Pancreas (tissue), 10 donors: ENCODE data around the gene RTL5. TPM values are rescaled to one million over a fixed set of nuclear protein-coding genes. Genes with fewer than 3 reads are reported as not detected.

Source experiments
- ATAC-seq, 4 donors: fragments of 200-7000 bp; cut with Tn5 transposase; one replicate each; pipeline versions ENCODE4 v1.8.0 to v1.9.1; 2020; ENCODE audit warnings: mild to moderate bottlenecking in 4 of 4, moderate library complexity in 4 of 4
- DNase-seq, 6 donors: peaks; one replicate each; pipeline ENCODE4 v3.0.0-alpha.2; 2020
- FAIRE-seq: peaks from 2 replicates; lab custom pipeline; 2012; peaks lifted over from hg19 to GRCh38; lab: Jason Lieb, UNC
- H3K27ac ChIP-seq, 4 donors: fragments of 200-600 bp; sonication (generic); 1 replicate in 3 of 4; 2 replicates in 1 of 4; pipeline versions ENCODE4 v1.5.0 to v1.8.0; 2020
- H3K27me3 ChIP-seq, 4 donors: fragments of 200-600 bp; one replicate each; pipeline ENCODE4 v1.8.0; 2021
- H3K36me3 ChIP-seq, 3 donors: fragments of 200-600 bp; sonication (generic) in 1 of 3; one replicate each; pipeline versions ENCODE4 v1.5.0 to v1.8.0; 2020 to 2021
- H3K4me1 ChIP-seq, 3 donors: fragments of 200-600 bp; one replicate each; pipeline ENCODE4 v1.8.0; 2021
- H3K4me3 ChIP-seq, 4 donors: fragments of 200-600 bp; sonication (generic) in 2 of 4; one replicate each; pipeline versions ENCODE4 v1.5.0 to v1.8.0; 2020 to 2021
- H3K9me3 ChIP-seq, 4 donors: fragments of 200-600 bp; one replicate each; pipeline ENCODE4 v1.8.0; 2021
- WGBS, 2 donors: extraction: QIAGEN DNeasy Blood & Tissue Kit; methylation state at CpG; one replicate each; pipeline ENCODE4 v1.1.7; 2013; 5-methylcytosine and 5-hydroxymethylcytosine counted together
- intact Hi-C, 3 donors: fragments of 100-400 bp; cut with DNase I; formaldehyde crosslinking; loops; one replicate each; pipeline versions ENCODE4 v1.11.1 to v1.14.2; 2022
- polyA plus RNA-seq, 2 donors: library from polyadenylated mRNA; stranded (reverse); fragments of 200-250 nt; gene quantifications; one replicate each; pipeline ENCODE4 v1.2.3, GENCODE V29; 2013
- total RNA-seq, 6 donors: library from RNA; stranded (reverse); fragmentation: NEBNext Ultra II Directional in 4 of 6; extraction: Animal tissue kit (Norgen Biotek cat#: 25700) in 4 of 6; gene quantifications; one replicate each; pipeline versions ENCODE4 v1.2.1 to v1.2.4, GENCODE V29; 2021 to 2023
- TF ChIP-seq, protein P1 (sequence below), 4 donors: fragments of 200-600 bp; sonication (generic) in 3 of 4; IDR thresholded peaks; one replicate each; pipeline versions ENCODE4 v1.5.0 to v1.8.0; 2021; ENCODE audit warnings: antibody characterized with exemption in 4 of 4
- donor health status: healthy with polysubstance abuse.
- donor health status: DM: no; HTN: no; CAD: no; lungs with moderate emphysema.
- donor health status: DM: no; HTN: no; CAD: no.
- donor health status: control.
- donor health status: control.
- donor health status: Bipolar disorder and iron deficiency.
- donor health status: DM: yes; HTN: yes; CAD: no.
- donor health status: DM: no; HTN: no; CAD: no.
- donor health status: DM: no; HTN: no; CAD: no.
- donor health status: DM: yes; HTN: yes; CAD: no.

RTL5 gene
- total and polyA plus RNA-seq, 8 donors: 0.51 to 8.6 (median 2.3) TPM

DNA sequence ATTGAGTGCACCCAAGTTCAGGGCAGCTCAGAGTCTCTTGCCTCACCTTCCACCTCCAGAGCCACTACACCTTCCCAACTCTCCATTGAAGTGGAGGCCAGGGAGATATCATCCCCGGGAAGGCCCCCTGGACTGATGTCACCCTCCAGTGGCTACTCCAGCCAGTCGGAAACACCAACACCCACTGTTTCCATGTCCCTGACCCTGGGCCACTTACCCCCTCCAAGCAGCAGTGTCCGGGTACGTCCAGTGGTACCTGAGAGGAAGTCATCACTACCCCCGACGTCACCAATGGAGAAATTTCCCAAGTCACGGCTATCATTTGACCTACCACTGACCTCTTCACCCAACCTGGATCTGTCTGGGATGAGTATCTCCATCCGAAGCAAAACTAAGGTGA is 7.8 kb upstream of the RTL5 start:
- Histone ChIP-seq H3K36me3 (no peaks in the 10 kb centered on the region), H3K9me3 (no peaks in the 10 kb centered on the region), H3K27ac (no peak overlapping the region), H3K4me3 (no peak overlapping the region), H3K4me1 (no peaks in the 10 kb centered on the region), H3K27me3 (peaks cover 0 to 4% (median 0%) of the 10 kb centered on the region in 4 donors)
- DNase-seq (no peak), FAIRE-seq (no peak), ATAC-seq (no peak)
- intact Hi-C loops: no loop called here
- TF ChIP-seq, protein P1, sequence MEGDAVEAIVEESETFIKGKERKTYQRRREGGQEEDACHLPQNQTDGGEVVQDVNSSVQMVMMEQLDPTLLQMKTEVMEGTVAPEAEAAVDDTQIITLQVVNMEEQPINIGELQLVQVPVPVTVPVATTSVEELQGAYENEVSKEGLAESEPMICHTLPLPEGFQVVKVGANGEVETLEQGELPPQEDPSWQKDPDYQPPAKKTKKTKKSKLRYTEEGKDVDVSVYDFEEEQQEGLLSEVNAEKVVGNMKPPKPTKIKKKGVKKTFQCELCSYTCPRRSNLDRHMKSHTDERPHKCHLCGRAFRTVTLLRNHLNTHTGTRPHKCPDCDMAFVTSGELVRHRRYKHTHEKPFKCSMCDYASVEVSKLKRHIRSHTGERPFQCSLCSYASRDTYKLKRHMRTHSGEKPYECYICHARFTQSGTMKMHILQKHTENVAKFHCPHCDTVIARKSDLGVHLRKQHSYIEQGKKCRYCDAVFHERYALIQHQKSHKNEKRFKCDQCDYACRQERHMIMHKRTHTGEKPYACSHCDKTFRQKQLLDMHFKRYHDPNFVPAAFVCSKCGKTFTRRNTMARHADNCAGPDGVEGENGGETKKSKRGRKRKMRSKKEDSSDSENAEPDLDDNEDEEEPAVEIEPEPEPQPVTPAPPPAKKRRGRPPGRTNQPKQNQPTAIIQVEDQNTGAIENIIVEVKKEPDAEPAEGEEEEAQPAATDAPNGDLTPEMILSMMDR (IDR thresholded peaks at IDR 0.05): no peak
- WGBS, 2 donors: 72 to 85% methylated on average over 8 of the region's 8 CpGs

DNA sequence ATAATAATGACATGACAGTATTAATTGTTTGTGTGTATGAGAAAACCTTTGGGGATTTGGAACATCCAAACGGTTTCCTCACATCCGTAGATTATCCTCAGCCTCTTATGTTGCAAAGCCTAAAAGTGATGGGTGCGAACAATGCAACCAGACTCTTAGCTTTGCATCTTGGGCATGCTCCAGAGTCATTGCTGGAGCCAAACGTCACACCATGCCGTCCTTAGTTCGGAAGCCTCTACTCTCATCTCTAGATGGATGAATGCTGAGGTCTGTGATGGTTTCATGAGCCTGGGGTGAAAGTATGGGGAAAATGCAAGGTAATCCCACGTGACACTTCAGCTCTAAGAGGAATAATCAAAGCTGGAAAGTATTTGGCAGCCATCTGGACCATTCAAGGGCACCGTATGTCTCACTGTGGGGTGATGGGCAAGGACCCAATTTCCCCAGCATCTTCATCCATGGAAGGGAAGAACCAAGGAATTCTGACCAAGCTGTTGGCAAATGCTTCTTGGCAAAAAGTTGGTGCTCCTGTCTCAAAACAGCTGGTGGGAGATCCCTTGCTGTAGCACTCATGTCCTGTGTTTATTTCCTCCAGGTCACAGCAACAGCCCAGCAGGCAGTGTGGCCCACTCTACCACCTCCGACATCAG is 6.3 kb upstream of the RTL5 start:
- TF ChIP-seq, protein P1 (IDR thresholded peaks at IDR 0.05): no peak
- FAIRE-seq (no peak), DNase-seq (no peak), ATAC-seq (no peak)
- Histone ChIP-seq H3K4me3 (no peak overlapping the region), H3K36me3 (no peaks in the 10 kb centered on the region), H3K27ac (no peak overlapping the region), H3K4me1 (no peaks in the 10 kb centered on the region), H3K9me3 (no peaks in the 10 kb centered on the region), H3K27me3 (peaks cover 0 to 4% (median 0%) of the 10 kb centered on the region in 4 donors)
- intact Hi-C loops: no loop called here
- WGBS, 2 donors: 64 to 68% methylated on average over 9 of the region's 9 CpGs

DNA sequence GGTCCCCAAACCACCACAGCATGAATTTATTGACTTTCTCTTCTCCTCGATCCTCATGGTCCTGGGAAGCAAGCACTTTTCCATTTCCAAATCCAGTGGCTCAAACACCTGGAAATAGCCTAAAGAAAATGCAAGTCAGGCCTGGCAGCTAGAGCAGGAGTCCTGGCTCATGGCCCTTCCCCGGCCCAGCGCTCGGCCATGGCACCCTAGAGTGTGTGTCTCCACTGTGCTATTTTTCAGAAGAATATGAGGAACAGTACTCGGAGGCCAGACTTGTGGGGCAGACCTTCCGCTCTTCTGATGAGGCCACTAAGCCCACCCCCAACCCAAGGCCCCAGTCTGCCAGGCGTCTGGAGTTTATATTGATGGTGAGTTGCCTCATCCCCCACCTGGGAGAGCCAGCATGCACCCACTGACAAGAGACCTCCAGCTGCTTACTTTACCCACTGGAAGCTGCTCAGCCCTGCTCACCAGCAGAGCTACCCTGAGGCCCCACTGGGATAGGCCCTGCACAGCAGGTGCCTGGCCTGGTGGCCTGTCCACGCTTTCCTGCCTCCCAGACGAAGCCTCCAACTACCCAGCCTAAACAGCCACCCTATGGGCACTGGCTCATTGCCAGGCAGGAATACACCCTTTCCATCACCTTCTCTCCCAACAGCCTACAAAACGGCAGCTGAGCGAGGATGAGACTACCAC is 2.3 kb upstream of the RTL5 start:
- no peak for ATAC-seq
- intact Hi-C loops: no loop called here
- TF ChIP-seq, protein P1 (IDR thresholded peaks at IDR 0.05): no peak
- Histone ChIP-seq H3K36me3 (no peaks in the 10 kb centered on the region), H3K27me3 (peaks cover 0 to 23% (median 0%) of the 10 kb centered on the region in 4 donors), H3K27ac (no peak overlapping the region), H3K9me3 (no peaks in the 10 kb centered on the region), H3K4me3 (no peak overlapping the region), H3K4me1 (no peaks in the 10 kb centered on the region)
- 84 to 89% methylated on average over 11 of the region's 11 CpGs for WGBS, 2 donors
- DNase-seq: no peak
- FAIRE-seq: no peak

DNA sequence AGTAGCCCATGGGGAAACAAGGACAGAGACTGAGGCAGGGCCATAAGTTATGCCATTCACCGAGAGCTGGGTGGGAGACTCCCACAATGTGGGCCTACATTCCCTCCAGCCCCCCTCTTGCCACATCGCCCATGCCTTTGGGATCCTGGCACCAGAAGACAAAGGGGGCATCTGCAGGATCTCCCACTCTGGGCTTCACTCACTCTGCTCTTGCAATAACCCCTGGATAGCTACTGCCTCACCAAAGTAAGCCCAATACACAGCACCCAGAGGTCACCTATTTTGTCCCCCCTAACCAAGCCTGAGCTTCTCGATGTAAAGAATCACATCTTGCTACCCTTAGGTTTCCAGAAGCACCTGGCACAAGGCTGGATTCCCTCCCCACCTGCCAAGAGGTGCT is 741 bp upstream of the RTL5 start:
- peaks cover 0 to 23% (median 0%) of the 10 kb centered on the region in 4 donors for H3K27me3 ChIP-seq
- 81 to 83% methylated on average over 3 of the region's 3 CpGs for WGBS, 2 donors
- TF ChIP-seq, protein P1 (IDR thresholded peaks at IDR 0.05): no peak
- H3K27ac ChIP-seq: no peak overlapping the region
- FAIRE-seq (no peak), DNase-seq (peak in 1 of 6 donors; percentile 10), ATAC-seq (no peak)
- no peaks in the 10 kb centered on the region for H3K9me3 ChIP-seq
- no peaks in the 10 kb centered on the region for H3K4me1 ChIP-seq
- intact Hi-C loops: no loop called here
- no peaks in the 10 kb centered on the region for H3K36me3 ChIP-seq
- no peak overlapping the region for H3K4me3 ChIP-seq
